HepG2 (cell line): ENCODE measurements around the gene MFN2. TPM values are rescaled to one million over a fixed set of nuclear protein-coding genes. Genes with fewer than 3 reads are reported as not detected.

Experiments used
- DBP ChIP-seq: sonication (generic); formaldehyde crosslinking; IDR thresholded peaks from 2 replicates; pipeline ENCODE4 v1.4.0; 2020; ENCODE audit warnings: missing genetic modification reagents; ENCODE audit errors: not compliant biosample characterization
- ERF ChIP-seq: IDR thresholded peaks from 2 replicates; pipeline ENCODE4 v1.6.1; 2018; ENCODE audit warnings: missing biosample characterization, missing genetic modification reagents
- ETS1 ChIP-seq: sonication (generic); formaldehyde crosslinking; IDR thresholded peaks from 2 replicates; pipeline ENCODE4 v1.4.0; 2020; ENCODE audit warnings: missing genetic modification reagents
- GRHL1 ChIP-seq: sonication (generic); formaldehyde crosslinking; conservative IDR thresholded peaks from 2 replicates; pipeline ENCODE4 v1.8.0; 2022; ENCODE audit warnings: missing genetic modification reagents
- HOMEZ ChIP-seq: IDR thresholded peaks from 2 replicates; pipeline ENCODE4 v1.6.1; 2016; ENCODE audit warnings: low read depth
- MNT ChIP-seq: fragments of 450-650 bp; IDR thresholded peaks from 2 replicates; pipeline ENCODE4 v1.6.1; 2016
- RCOR2 ChIP-seq: IDR thresholded peaks from 2 replicates; pipeline ENCODE4 v1.6.1; 2016; ENCODE audit warnings: missing biosample characterization, missing genetic modification reagents
- REL ChIP-seq: sonication (generic); formaldehyde crosslinking; conservative IDR thresholded peaks from 2 replicates; pipeline ENCODE4 v1.8.0; 2022; ENCODE audit warnings: mild to moderate bottlenecking, missing genetic modification reagents, moderate library complexity
- RFX3 ChIP-seq: IDR thresholded peaks from 2 replicates; pipeline ENCODE4 v1.6.1; 2016; ENCODE audit warnings: missing biosample characterization, missing genetic modification reagents
- TCF7 ChIP-seq: sonication (generic); IDR thresholded peaks from 2 replicates; pipeline ENCODE4 v1.6.1; 2016; ENCODE audit warnings: antibody characterized with exemption, low read depth
- YEATS4 ChIP-seq: sonication (generic); formaldehyde crosslinking; IDR thresholded peaks from 2 replicates; pipeline ENCODE4 v1.4.0; 2020; ENCODE audit warnings: missing genetic modification reagents, borderline replicate concordance
- ZKSCAN1 ChIP-seq: fragments of 150-350 bp; IDR thresholded peaks from 2 replicates; pipeline ENCODE4 v1.6.1; 2014; ENCODE audit warnings: low read length
- ZNF513 ChIP-seq: sonication (generic); formaldehyde crosslinking; conservative IDR thresholded peaks from 2 replicates; pipeline ENCODE4 v1.5.0; 2020; ENCODE audit warnings: missing genetic modification reagents
- ZNF558 ChIP-seq: sonication (generic); formaldehyde crosslinking; IDR thresholded peaks from 2 replicates; pipeline ENCODE4 v1.9.0; 2022; ENCODE audit warnings: mild to moderate bottlenecking, missing genetic modification reagents, borderline replicate concordance
- ZNF678 ChIP-seq: sonication (generic); formaldehyde crosslinking; IDR thresholded peaks from 2 replicates; pipeline ENCODE4 v1.4.0; 2020; ENCODE audit warnings: mild to moderate bottlenecking, missing genetic modification reagents
- ZNF781 ChIP-seq: sonication (generic); formaldehyde crosslinking; IDR thresholded peaks from 2 replicates; pipeline ENCODE4 v1.5.1; 2020; ENCODE audit warnings: borderline replicate concordance, mild to moderate bottlenecking, missing genetic modification reagents; ENCODE audit errors: not compliant biosample characterization
- ZXDC ChIP-seq: sonication (generic); formaldehyde crosslinking; IDR thresholded peaks from 2 replicates; pipeline ENCODE4 v1.5.0; 2020; ENCODE audit warnings: mild to moderate bottlenecking, missing genetic modification reagents
- polyA plus RNA-seq, 8 experiments: library from polyadenylated mRNA; depleted of rRNA in 3 of 8; stranded (reverse) in 7 of 8; unstranded in 1 of 8; fragments of >200 nt; fragmentation: Illumina TruSeq in 4 of 8; extraction: Trizol in 4 of 8; gene quantifications; 2 replicates each; pipeline versions ENCODE4 v1.2.1 to v1.2.3, GENCODE V29; 2011 to 2016; ENCODE audit warnings: low read depth in 4 of 8, missing spikeins in 1 of 8, mixed read lengths in 1 of 8; ENCODE audit not compliant: insufficient read depth in 1 of 8
- total RNA-seq, 5 experiments: library from RNA; depleted of rRNA; stranded (reverse); fragments of >200 nt; fragmentation: Illumina TruSeq; extraction: Trizol; gene quantifications; 2 replicates each; pipeline ENCODE4 v1.2.3, GENCODE V29; 2016; ENCODE audit warnings: low read depth in 1 of 5

MFN2 gene
- total and polyA plus RNA-seq, 2 of the 13 experiments (the other 11 are each of a cell fraction or from before 2014, with no cell fraction given), result 38.7 to 60.9 TPM

GRCh38 chr1:11934302-11935056 is 45.8 kb upstream of the MFN2 start, which contains the start of gene PLOD1 (continued):
- TF ChIP-seq GRHL1, result no peak
- TF ChIP-seq ZNF558 (CRISPR knock-in tag), result peak; percentile 77; the same call in 1 of the 2 replicates
- peak; percentile 71; the same call in 1 of the 2 replicates for TF ChIP-seq ERF (CRISPR knock-in tag)
- TF ChIP-seq HOMEZ, result peak; percentile 25; the same call in 1 of the 2 replicates
- TF ChIP-seq YEATS4 (CRISPR knock-in tag), result peak; percentile 85; the same call in 1 of the 2 replicates
- TF ChIP-seq ZKSCAN1, result no peak
- TF ChIP-seq ZNF678 (CRISPR knock-in tag), result no peak
- peak; percentile 82; the same call in 1 of the 2 replicates for TF ChIP-seq REL (CRISPR knock-in tag)
- peak; percentile 69 for TF ChIP-seq ZNF781 (CRISPR knock-in tag)
- no peak for TF ChIP-seq ZNF513 (CRISPR knock-in tag)
- no peak for TF ChIP-seq RFX3
- no peak; the same call in 1 of the 2 replicates for TF ChIP-seq ETS1
- TF ChIP-seq MNT, result no peak
- TF ChIP-seq RCOR2, result no peak
- TF ChIP-seq ZXDC (CRISPR knock-in tag), result peak; percentile 34; the same call in 1 of the 2 replicates
- peak; percentile 24 for TF ChIP-seq DBP (CRISPR knock-in tag)
- TF ChIP-seq TCF7, result no peak
